Right atrium auricular region (tissue), 2 donors: Measurements from ENCODE around the gene ARMH3. TPM values are rescaled to one million over a fixed set of nuclear protein-coding genes. Genes with fewer than 3 reads are reported as not detected.

ENCODE experiments used
- DNase-seq: peaks from one replicate; pipeline ENCODE4 v3.0.0-alpha.2; 2019; ENCODE audit warnings: low spot score
- H3K27ac ChIP-seq, 2 donors: fragments of 200-600 bp; sonication (generic); 1 replicate in 1 of 2; 2 replicates in 1 of 2; pipeline ENCODE4 v1.5.1; 2016 to 2019
- H3K27me3 ChIP-seq, 2 donors: fragments of 200-600 bp; sonication (generic); one replicate each; pipeline versions ENCODE4 v1.5.1 to v1.6.0; 2017 to 2019
- H3K36me3 ChIP-seq: fragments of 200-600 bp; sonication (generic); one replicate; pipeline ENCODE4 v1.5.1; 2016
- H3K4me1 ChIP-seq, 2 donors: fragments of 200-600 bp; sonication (generic); one replicate each; pipeline versions ENCODE4 v1.5.1 to v1.6.0; 2017 to 2019
- H3K4me3 ChIP-seq, 2 donors: fragments of 200-600 bp; sonication (generic); 1 replicate in 1 of 2; 2 replicates in 1 of 2; pipeline ENCODE4 v1.5.1; 2017 to 2019; ENCODE audit warnings: mild to moderate bottlenecking in 1 of 2, moderate library complexity in 1 of 2
- H3K9me3 ChIP-seq, 2 donors: fragments of 200-600 bp; sonication (generic); one replicate each; pipeline ENCODE4 v1.5.1; 2019
- CTCF ChIP-seq, 2 donors: fragments of 200-600 bp; sonication (generic); IDR thresholded peaks; one replicate each; pipeline ENCODE4 v1.5.1; 2019; ENCODE audit warnings: antibody characterized with exemption in 2 of 2
- total RNA-seq, 2 donors: library from RNA; depleted of rRNA; stranded (reverse); fragments of >200 nt; gene quantifications; one replicate each; pipeline ENCODE4 v1.1.0, GENCODE V29; 2016

The ARMH3 gene
- total RNA-seq, 2 donors from 2014 or later = 25.4 to 28.5 TPM

- H3K4me3 ChIP-seq = peak overlapping the region; percentile 20 to 58
- H3K27ac ChIP-seq = peak overlapping the region; percentile 56 to 64
- DNase-seq = no peak
- H3K27me3 ChIP-seq = no peaks in the 10 kb centered on the region
- H3K36me3 ChIP-seq = no peaks in the 10 kb centered on the region
- TF ChIP-seq CTCF (IDR thresholded peaks at IDR 0.05) = no peak
- peaks cover 0 to 61% of the 10 kb centered on the region in 2 donors for H3K4me1 ChIP-seq
- H3K9me3 ChIP-seq = no peaks in the 10 kb centered on the region
Observed at GRCh38 chr10:101839416-101840063, 216.4 kb downstream of the ARMH3 start.

GRCh38 chr10:101839002-101839401, 217.0 kb downstream of the ARMH3 start:
- H3K27ac ChIP-seq = peak overlapping the region; percentile 56 to 64
- no peak for TF ChIP-seq CTCF (IDR thresholded peaks at IDR 0.05)
- no peak for DNase-seq

GRCh38 chr10:101838416-101838970, 217.5 kb downstream of the ARMH3 start:
- Histone ChIP-seq H3K4me1 (peaks cover 0 to 67% of the 10 kb centered on the region in 2 donors), H3K27me3 (no peaks in the 10 kb centered on the region), H3K4me3 (no peak overlapping the region), H3K9me3 (no peaks in the 10 kb centered on the region), H3K27ac (peak overlapping the region; percentile 19 to 64), H3K36me3 (no peaks in the 10 kb centered on the region)
- no peak for TF ChIP-seq CTCF (IDR thresholded peaks at IDR 0.05)
- DNase-seq = no peak

More at GRCh38 chr10:101839002-101839401, 217.0 kb downstream of the ARMH3 start:
- Histone ChIP-seq H3K9me3 (no peaks in the 10 kb centered on the region), H3K27me3 (no peaks in the 10 kb centered on the region), H3K4me1 (peaks cover 0 to 64% of the 10 kb centered on the region in 2 donors), H3K36me3 (no peaks in the 10 kb centered on the region), H3K4me3 (no peak overlapping the region)

GRCh38 chr10:101837748-101838147, 218.2 kb downstream of the ARMH3 start:
- no peak for TF ChIP-seq CTCF (IDR thresholded peaks at IDR 0.05)
- H3K27ac ChIP-seq = peak overlapping the region; percentile 19 to 64
- no peaks in the 10 kb centered on the region for H3K9me3 ChIP-seq
- H3K4me3 ChIP-seq = no peak overlapping the region
- no peaks in the 10 kb centered on the region for H3K27me3 ChIP-seq
- H3K36me3 ChIP-seq = no peaks in the 10 kb centered on the region
- peaks cover 0 to 69% of the 10 kb centered on the region in 2 donors for H3K4me1 ChIP-seq
- no peak for DNase-seq

- Histone ChIP-seq H3K4me3 (no peak overlapping the region), H3K27me3 (no peaks in the 10 kb centered on the region), H3K27ac (no peak overlapping the region), H3K9me3 (no peaks in the 10 kb centered on the region), H3K4me1 (peaks cover 0 to 69% of the 10 kb centered on the region in 2 donors), H3K36me3 (no peaks in the 10 kb centered on the region)
- no peak for TF ChIP-seq CTCF (IDR thresholded peaks at IDR 0.05)
- no peak for DNase-seq
Observed at GRCh38 chr10:101835362-101835761, 220.6 kb downstream of the ARMH3 start.
